ENCODE data around the gene INCA1. TPM values are rescaled to one million over a fixed set of nuclear protein-coding genes. Genes with fewer than 3 reads are reported as not detected.
A peak's percentile ranks its signal among the peaks of the same experiment; 100 is the strongest.

The INCA1 gene
- polyA plus RNA-seq, 1 donor from 2014 or later, result 0.38 TPM

- H3K9me2 ChIP-seq (ENCODE audit: insufficient read depth, low read length), result no peaks in the 10 kb centered on the region
- no peaks in the 10 kb centered on the region for H4K20me1 ChIP-seq (ENCODE audit: insufficient read depth)
- no peaks in the 10 kb centered on the region for H3K36me3 ChIP-seq (ENCODE audit: insufficient read depth, low read length)
- peak within 1 kb of the TSS; percentile 86 for H3K4me2 ChIP-seq (ENCODE audit: low read length)
- H2AFZ ChIP-seq (ENCODE audit: low read depth, low read length), result peak within 1 kb of the TSS; percentile 75
- no peaks in the 10 kb centered on the region for H3K9me3 ChIP-seq (ENCODE audit: low read length)
- H3F3A ChIP-seq (ENCODE audit: insufficient read depth, low read length, poor library complexity, severe bottlenecking), result no peaks in the 10 kb centered on the region
- no peaks in the 10 kb centered on the region for H3K27me3 ChIP-seq (ENCODE audit: insufficient read depth, low read depth, low read length)
- peaks cover 20% of the 10 kb centered on the region for H3K79me2 ChIP-seq (replicated peaks; ENCODE audit: insufficient read depth, low read length)
- peak within 1 kb of the TSS; percentile 83 for H3K4me3 ChIP-seq (ENCODE audit: low read length)
- peak within 1 kb of the TSS; percentile 92 for H3K9ac ChIP-seq (ENCODE audit: low read length)
- TF ChIP-seq EZH2 (IDR thresholded peaks at IDR 0.05; ENCODE audit: borderline replicate concordance, insufficient read depth, low read length, poor library complexity, severe bottlenecking) (no peak), EP300 (conservative IDR thresholded peaks at IDR 0.05; ENCODE audit: poor library complexity, severe bottlenecking) (peak; percentile 15), CTCF (IDR thresholded peaks at IDR 0.05; ENCODE audit: poor library complexity, severe bottlenecking) (peak; percentile 35), REST (IDR thresholded peaks at IDR 0.05; ENCODE audit: borderline replicate concordance) (peak; percentile 67), RAD21 (conservative IDR thresholded peaks at IDR 0.05) (peak; percentile 47), SMC3 (conservative IDR thresholded peaks at IDR 0.05; ENCODE audit: poor library complexity) (peak; percentile 50), MXI1 (conservative IDR thresholded peaks at IDR 0.05; ENCODE audit: poor library complexity, severe bottlenecking) (peak; percentile 85), POLR2AphosphoS5 (IDR thresholded peaks at IDR 0.05) (peak; percentile 91), TAF1 (IDR thresholded peaks at IDR 0.05; ENCODE audit: low read depth) (peak; percentile 52)
- H3K27ac ChIP-seq (ENCODE audit: low read length), result peak within 1 kb of the TSS; percentile 97
These were observed 57.3 kb downstream of the INCA1 start, which contains the start of the genes RNF167 and SLC25A11 for GRCh38 chr17:4939796-4940554. RNF167 (plus strand) TSS chr17:4940268; CDS start chr17:4940910, 642 bp downstream. SLC25A11 (minus strand) TSS chr17:4940046; CDS start chr17:4939910, 136 bp downstream.

- Histone ChIP-seq H3K36me3 (ENCODE audit: insufficient read depth, low read length) (no peaks in the 10 kb centered on the region), H3K27ac (ENCODE audit: low read length) (peak overlapping the region; percentile 97), H3F3A (ENCODE audit: insufficient read depth, low read length, poor library complexity, severe bottlenecking) (no peaks in the 10 kb centered on the region), H4K20me1 (ENCODE audit: insufficient read depth) (no peaks in the 10 kb centered on the region), H3K79me2 (replicated peaks; ENCODE audit: insufficient read depth, low read length) (peaks cover 20% of the 10 kb centered on the region), H3K27me3 (ENCODE audit: insufficient read depth, low read depth, low read length) (no peaks in the 10 kb centered on the region), H3K9ac (ENCODE audit: low read length) (peak overlapping the region; percentile 92), H3K9me3 (ENCODE audit: low read length) (no peaks in the 10 kb centered on the region), H3K4me2 (ENCODE audit: low read length) (peak overlapping the region; percentile 86), H3K4me3 (ENCODE audit: low read length) (peak overlapping the region; percentile 83), H3K9me2 (ENCODE audit: insufficient read depth, low read length) (no peaks in the 10 kb centered on the region), H2AFZ (ENCODE audit: low read depth, low read length) (no peak overlapping the region)
- TF ChIP-seq POLR2AphosphoS5 (IDR thresholded peaks at IDR 0.05) (no peak), REST (IDR thresholded peaks at IDR 0.05; ENCODE audit: borderline replicate concordance) (no peak), EP300 (conservative IDR thresholded peaks at IDR 0.05; ENCODE audit: poor library complexity, severe bottlenecking) (no peak), TAF1 (IDR thresholded peaks at IDR 0.05; ENCODE audit: low read depth) (no peak), SMC3 (conservative IDR thresholded peaks at IDR 0.05; ENCODE audit: poor library complexity) (no peak), EZH2 (IDR thresholded peaks at IDR 0.05; ENCODE audit: borderline replicate concordance, insufficient read depth, low read length, poor library complexity, severe bottlenecking) (no peak), RAD21 (conservative IDR thresholded peaks at IDR 0.05) (no peak), MXI1 (conservative IDR thresholded peaks at IDR 0.05; ENCODE audit: poor library complexity, severe bottlenecking) (no peak), CTCF (IDR thresholded peaks at IDR 0.05; ENCODE audit: poor library complexity, severe bottlenecking) (no peak)
These were observed 57.9 kb downstream of the INCA1 start for GRCh38 chr17:4939546-4939795.

All from neural cell (in vitro differentiated cells).